Measurements from ENCODE around the gene SCUBE2.

DNA sequence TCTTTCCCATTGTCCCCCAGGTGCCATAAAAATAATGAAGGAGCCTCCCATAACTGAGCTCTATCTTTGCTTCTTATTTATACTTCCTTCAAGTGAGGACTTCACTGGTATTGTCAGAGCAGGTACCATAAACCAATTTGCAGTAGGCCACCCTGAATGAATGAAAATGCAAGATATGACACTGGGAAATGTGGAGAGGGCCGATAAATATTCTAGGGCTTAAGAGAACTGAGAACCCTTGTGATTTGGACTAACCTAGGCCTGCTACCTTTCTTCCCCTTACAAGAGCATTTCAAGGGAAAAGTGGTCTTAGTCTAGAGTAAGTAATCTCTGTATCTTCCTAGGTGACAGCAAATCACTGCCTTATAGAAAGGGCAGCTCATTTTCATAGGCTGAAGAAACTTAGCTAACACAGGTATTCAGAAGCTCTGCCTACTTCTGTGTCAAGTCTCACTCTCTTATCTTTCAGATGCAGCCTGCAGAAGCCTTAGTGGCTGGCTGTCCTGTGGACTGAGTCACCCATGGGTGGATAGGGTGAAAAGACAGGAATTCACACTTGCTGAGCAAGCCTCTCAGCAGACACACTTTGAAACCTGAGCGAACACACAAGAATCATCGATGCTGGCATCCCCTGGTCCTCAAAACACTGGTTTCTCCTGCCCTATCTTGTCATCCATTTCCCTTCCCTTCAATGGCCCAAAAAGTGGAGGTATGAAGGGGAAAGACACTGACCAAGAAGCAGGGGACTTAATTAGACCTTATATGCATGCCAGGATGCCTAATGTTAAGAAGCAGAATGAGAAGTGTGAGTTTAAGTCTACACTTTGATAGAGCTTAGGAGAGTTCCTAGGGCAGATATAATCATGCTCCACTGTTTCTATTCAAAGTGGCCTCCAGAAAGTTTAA lies 102.8 kb downstream of the SCUBE2 start:
- TF ChIP-seq, protein P1, sequence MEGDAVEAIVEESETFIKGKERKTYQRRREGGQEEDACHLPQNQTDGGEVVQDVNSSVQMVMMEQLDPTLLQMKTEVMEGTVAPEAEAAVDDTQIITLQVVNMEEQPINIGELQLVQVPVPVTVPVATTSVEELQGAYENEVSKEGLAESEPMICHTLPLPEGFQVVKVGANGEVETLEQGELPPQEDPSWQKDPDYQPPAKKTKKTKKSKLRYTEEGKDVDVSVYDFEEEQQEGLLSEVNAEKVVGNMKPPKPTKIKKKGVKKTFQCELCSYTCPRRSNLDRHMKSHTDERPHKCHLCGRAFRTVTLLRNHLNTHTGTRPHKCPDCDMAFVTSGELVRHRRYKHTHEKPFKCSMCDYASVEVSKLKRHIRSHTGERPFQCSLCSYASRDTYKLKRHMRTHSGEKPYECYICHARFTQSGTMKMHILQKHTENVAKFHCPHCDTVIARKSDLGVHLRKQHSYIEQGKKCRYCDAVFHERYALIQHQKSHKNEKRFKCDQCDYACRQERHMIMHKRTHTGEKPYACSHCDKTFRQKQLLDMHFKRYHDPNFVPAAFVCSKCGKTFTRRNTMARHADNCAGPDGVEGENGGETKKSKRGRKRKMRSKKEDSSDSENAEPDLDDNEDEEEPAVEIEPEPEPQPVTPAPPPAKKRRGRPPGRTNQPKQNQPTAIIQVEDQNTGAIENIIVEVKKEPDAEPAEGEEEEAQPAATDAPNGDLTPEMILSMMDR (conservative IDR thresholded peaks at IDR 0.05 in 1 of 2, IDR thresholded peaks at IDR 0.05 in 1 of 2; ENCODE audit: low read depth in 1 of 2, low read length in 2 of 2), result no peak
- TF ChIP-seq EZH2 (IDR thresholded peaks at IDR 0.05; ENCODE audit: low read length, missing control alignments), result no peak
